Measurements from ENCODE around the gene CNTD1. TPM values are rescaled to one million over a fixed set of nuclear protein-coding genes. Genes with fewer than 3 reads are reported as not detected.

CNTD1 gene, protein sequence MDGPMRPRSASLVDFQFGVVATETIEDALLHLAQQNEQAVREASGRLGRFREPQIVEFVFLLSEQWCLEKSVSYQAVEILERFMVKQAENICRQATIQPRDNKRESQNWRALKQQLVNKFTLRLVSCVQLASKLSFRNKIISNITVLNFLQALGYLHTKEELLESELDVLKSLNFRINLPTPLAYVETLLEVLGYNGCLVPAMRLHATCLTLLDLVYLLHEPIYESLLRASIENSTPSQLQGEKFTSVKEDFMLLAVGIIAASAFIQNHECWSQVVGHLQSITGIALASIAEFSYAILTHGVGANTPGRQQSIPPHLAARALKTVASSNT
- under 1 TPM in 2 of 4 donors, not detected in 2; 0.20 to 0.53 TPM for total RNA-seq
- polyA plus RNA-seq, result 0.59 TPM
- long read RNA-seq, donor 1, result 0 reads
- long read RNA-seq, donor 2, result 0 reads
- long read RNA-seq, donor 3, partial matches to known transcripts, result 0 of 3 reads
- long read RNA-seq, donor 3, other reads (novel, unspliced or antisense), result 3 of 3 reads
- long read RNA-seq, donor 4, result 0 reads

DNA sequence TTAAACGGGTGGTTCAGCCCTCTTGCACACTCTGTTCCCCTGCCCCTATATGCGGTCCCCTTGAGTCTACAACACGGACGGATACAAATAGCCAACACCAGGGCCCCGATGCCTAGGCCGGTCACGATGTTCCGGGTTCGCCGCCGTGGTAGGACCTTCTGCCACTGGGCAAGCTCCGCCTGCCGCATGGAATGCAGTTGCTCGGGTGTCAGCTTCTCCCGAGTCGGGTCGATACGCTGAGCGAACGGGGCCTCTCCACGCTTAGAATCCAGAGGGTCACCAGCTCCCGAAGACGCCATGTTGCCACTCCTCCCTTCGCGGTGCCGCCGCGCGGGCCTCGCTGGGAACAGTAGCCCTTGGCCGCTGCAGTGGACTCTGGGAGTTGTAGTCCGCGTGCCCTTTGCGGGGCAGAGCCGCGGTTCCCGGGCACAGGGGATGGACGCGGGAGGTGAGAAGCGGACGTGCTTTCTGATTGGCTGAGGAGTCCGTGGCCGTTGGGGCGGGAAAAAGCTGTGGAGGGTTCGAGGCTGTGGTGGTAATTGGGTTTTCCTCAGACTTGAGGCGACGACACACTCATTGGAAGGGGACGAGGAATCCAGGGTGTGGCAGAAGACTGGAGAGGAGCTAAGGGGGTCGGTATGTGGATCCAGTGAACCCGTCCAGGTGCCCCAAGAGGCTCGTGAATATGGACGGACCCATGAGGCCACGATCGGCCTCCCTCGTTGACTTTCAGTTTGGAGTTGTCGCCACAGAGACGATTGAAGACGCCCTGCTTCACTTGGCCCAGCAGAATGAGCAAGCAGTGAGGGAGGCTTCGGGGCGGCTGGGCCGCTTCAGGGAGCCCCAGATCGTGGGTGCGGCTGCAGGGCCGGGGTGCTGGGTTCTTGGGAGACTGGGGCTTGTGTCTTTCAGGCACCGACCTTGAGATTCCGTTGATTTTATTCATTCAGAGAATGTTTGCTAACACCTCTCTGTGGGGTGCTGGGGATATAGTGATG is at the start of gene CNTD1, which contains the start of gene COA3:
TSS of gene CNTD1 (plus strand) at position 479 of the 998 bp plus-strand sequence. CDS start at position 686, 207 bp downstream.
TSS of gene COA3 (minus strand) at position 322 of the 998 bp plus-strand sequence. CDS start at position 299, 23 bp downstream.
- WGBS, result 26% methylated on average over 66 of the region's 66 CpGs
- no peaks in the 10 kb centered on the region for H3K9me3 ChIP-seq (ENCODE audit: control insufficient read depth, low read length)

DNA sequence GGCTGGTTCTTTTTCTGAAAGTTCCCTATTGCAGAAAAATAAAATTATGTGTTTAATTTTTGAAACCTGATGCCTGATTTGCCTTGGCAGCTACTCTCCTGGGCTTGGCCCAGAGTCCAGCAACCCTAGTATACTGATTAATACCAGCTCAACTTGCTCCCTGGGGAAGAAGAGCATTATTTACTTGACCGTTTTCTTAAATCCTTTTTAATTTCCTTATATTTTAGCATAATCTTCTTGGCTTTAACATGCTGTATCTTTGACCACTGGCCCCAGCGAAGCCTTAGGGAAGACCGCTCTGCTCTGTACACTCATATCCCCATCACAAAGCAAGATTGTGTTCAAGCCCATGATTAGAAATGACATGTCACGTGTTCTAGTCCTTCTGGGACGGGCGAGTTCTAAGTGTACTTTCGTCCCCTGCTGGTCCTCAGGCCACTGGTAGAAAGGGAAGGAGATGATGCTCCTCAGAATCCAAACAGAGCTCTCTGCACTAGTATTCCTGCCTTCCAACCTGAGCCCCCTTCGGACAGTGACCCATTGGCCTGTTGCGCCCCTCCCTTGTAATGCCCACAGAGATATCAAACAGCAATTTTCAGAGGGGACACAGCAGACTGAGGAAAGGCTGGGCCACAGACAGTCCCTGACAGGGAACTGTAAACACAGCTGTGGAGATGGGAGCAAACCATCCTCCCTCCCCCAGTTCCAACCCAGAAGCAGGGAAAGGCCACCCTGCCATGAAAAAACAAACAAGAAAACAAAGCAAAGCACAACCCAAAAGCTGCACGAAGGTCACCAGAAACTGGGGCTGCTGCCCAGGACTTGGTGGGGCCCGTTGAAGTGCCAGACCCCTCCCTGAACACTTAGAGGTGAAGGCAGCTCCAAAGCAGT is 49.5 kb upstream of the CNTD1 start:
- no peaks in the 10 kb centered on the region for H3K27me3 ChIP-seq (ENCODE audit: control insufficient read depth, insufficient read depth)
- 48% methylated on average over 11 of the region's 11 CpGs for WGBS
- DNase-seq (peak; percentile 17 to 85 (median 62)), ATAC-seq (peak in 1 of 2 donors; percentile 53)
- intact Hi-C loops (cut with DNase I), result no loop called here
- H3K4me3 ChIP-seq (ENCODE audit: low read length), result no peak overlapping the region
- peak overlapping the region; percentile 65 for H3K27ac ChIP-seq (ENCODE audit: low read length)
- H3K4me1 ChIP-seq (ENCODE audit: control insufficient read depth, insufficient read depth, low read length), result peaks cover 7% of the 10 kb centered on the region
- no peaks in the 10 kb centered on the region for H3K9me3 ChIP-seq (ENCODE audit: control insufficient read depth, low read length)

More for the DNA sequence above, at the start of gene CNTD1, which contains the start of gene COA3:
- peak; percentile 89 to 96 (median 95) for DNase-seq
- Histone ChIP-seq H3K27ac (ENCODE audit: low read length) (peak within 1 kb of the TSS; percentile 54), H3K4me1 (ENCODE audit: control insufficient read depth, insufficient read depth, low read length) (peaks cover 5% of the 10 kb centered on the region), H3K27me3 (ENCODE audit: control insufficient read depth, insufficient read depth) (no peaks in the 10 kb centered on the region), H3K4me3 (ENCODE audit: low read length) (peak within 1 kb of the TSS; percentile 48)
- intact Hi-C loops (cut with DNase I), result no loop called here
- peak; percentile 97 to 98 for ATAC-seq

DNA sequence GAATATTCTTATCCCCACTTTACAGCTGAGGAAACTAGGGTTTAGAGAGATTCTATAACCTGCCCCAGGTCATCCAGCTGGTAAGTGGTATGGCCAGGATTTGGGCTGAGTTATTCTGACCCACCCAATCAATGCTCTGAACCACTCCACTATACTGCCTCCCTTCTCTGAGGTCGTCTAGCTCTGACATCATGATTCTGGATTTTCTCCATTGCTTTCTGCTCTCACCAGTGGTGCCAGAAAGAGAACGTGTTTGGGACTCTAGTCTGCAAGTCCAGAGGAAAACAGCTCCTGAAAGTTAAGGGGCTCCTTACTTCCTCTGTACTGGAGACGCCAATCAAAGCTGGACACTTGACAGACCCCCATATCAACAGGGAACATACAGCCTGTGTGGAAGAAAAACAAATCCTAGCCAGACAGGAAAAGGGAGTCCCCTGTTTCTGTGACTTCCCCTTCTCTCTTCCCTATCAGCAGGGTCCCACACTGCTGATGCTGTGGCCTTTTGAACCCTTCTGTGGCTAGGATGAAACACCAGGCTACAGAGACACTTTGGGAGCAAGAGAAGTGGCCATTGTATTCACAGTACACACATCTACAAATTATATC is 47.8 kb upstream of the CNTD1 start:
- ATAC-seq, result peak; percentile 64 to 85
- intact Hi-C loops (cut with DNase I), result no loop called here
- WGBS, result 20% methylated on average over 3 of the region's 3 CpGs

DNA sequence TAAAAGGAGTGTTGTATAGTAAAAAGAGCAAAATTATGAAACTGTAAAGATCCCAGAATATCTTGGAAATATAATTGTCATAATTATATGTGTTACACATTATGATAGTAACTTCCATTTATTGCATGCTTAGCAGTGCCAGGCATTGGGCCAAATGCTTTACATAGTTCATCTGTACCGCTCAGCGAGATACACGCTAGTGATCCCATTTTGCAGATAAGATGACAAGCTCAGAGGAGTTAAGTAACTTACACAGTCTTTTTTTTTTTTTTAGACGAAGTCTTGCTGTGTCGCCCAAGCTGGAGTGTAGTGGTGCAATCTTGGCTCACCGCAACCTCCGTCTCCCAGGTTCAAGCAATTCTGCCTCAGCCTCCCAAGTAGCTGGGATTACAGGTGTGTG is 47.0 kb upstream of the CNTD1 start:
- Histone ChIP-seq H3K4me3 (ENCODE audit: low read length) (no peak overlapping the region), H3K9me3 (ENCODE audit: control insufficient read depth, low read length) (no peaks in the 10 kb centered on the region), H3K27me3 (ENCODE audit: control insufficient read depth, insufficient read depth) (no peaks in the 10 kb centered on the region), H3K27ac (ENCODE audit: low read length) (no peak overlapping the region), H3K4me1 (ENCODE audit: control insufficient read depth, insufficient read depth, low read length) (peaks cover 7% of the 10 kb centered on the region)
- 44% methylated on average over 7 of the region's 7 CpGs for WGBS
- intact Hi-C loops (cut with DNase I), result no loop called here
- ATAC-seq, result no peak
- DNase-seq, result no peak

More for the DNA sequence above, 47.8 kb upstream of the CNTD1 start:
- Histone ChIP-seq H3K27ac (ENCODE audit: low read length) (peak overlapping the region; percentile 98), H3K27me3 (ENCODE audit: control insufficient read depth, insufficient read depth) (no peaks in the 10 kb centered on the region), H3K4me3 (ENCODE audit: low read length) (no peak overlapping the region), H3K4me1 (ENCODE audit: control insufficient read depth, insufficient read depth, low read length) (peaks cover 7% of the 10 kb centered on the region), H3K9me3 (ENCODE audit: control insufficient read depth, low read length) (no peaks in the 10 kb centered on the region)
- no peak for DNase-seq

DNA sequence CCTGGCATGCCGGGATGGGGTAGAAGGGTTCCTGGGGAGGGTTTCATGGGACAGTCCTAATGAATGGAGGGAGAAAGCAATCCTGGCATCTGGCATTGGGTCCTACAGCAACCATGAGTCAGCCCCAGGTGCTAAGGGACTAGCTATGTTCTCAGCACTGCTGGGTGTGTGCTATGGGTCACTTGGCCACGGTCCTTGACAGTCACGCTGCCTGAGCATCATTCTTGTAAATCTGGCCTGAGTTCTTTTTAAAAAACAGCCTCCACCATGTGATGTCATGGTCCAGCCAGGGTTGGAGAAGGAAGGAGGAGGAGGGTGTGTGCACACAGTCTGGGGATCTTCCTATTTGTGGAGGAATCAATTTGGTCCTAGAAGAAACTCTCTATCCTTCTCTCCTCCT is 43.9 kb upstream of the CNTD1 start:
- intact Hi-C loops (cut with DNase I), result no loop called here
- Histone ChIP-seq H3K4me3 (ENCODE audit: low read length) (no peak overlapping the region), H3K27ac (ENCODE audit: low read length) (no peak overlapping the region), H3K4me1 (ENCODE audit: control insufficient read depth, insufficient read depth, low read length) (peaks cover 5% of the 10 kb centered on the region), H3K27me3 (ENCODE audit: control insufficient read depth, insufficient read depth) (no peaks in the 10 kb centered on the region), H3K9me3 (ENCODE audit: control insufficient read depth, low read length) (no peaks in the 10 kb centered on the region)
- DNase-seq, result peak; percentile 80 to 87 (median 82)
- ATAC-seq, result peak; percentile 73 to 80
- 48% methylated on average over 3 of the region's 3 CpGs for WGBS

DNA sequence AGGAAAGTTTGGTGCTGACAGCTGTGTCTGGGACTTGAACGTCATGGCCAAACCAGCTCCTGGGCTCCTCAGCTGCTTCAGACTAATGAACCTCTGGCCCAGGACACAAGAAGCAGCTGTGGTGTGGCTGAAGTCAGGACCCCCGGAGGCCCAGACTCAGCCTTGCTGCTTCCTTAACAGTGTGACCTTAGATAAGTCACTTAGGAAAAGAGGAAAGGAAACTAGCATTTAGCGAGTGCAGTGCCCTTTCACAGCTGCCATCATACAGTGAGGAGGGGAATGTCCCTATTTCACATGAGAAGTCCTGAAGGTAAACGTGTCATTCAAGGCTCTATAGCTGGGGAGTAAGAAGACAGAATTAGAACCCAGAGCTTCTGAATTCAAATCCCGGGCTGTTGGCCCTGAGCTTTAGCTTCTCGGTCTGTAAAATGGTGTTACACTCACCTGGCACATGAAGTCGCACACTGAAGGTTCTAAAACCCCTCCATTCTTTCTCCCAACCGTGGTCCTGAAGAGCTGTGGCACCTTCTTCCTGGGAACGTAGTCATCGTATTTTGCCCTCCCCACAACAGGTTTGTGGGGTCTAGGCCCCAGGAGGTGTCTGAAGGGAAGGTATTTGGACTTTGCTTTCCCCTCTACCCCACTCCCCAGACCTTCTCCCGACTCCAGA is 38.5 kb upstream of the CNTD1 start:
- H3K4me1 ChIP-seq (ENCODE audit: control insufficient read depth, insufficient read depth, low read length), result peaks cover 2% of the 10 kb centered on the region
- intact Hi-C loops (cut with DNase I), result loop anchor here (5.0 to 10.0 kb wide), 3 partner anchors 38 to 175 kb away; no protein-coding TSS in a partner anchor
- H3K27me3 ChIP-seq (ENCODE audit: control insufficient read depth, insufficient read depth), result no peaks in the 10 kb centered on the region
- 39% methylated on average over 11 of the region's 11 CpGs for WGBS
- no peaks in the 10 kb centered on the region for H3K9me3 ChIP-seq (ENCODE audit: control insufficient read depth, low read length)
- H3K27ac ChIP-seq (ENCODE audit: low read length), result peak overlapping the region; percentile 32
- DNase-seq, result no peak
- H3K4me3 ChIP-seq (ENCODE audit: low read length), result peak overlapping the region; percentile 58
- no peak for ATAC-seq

DNA sequence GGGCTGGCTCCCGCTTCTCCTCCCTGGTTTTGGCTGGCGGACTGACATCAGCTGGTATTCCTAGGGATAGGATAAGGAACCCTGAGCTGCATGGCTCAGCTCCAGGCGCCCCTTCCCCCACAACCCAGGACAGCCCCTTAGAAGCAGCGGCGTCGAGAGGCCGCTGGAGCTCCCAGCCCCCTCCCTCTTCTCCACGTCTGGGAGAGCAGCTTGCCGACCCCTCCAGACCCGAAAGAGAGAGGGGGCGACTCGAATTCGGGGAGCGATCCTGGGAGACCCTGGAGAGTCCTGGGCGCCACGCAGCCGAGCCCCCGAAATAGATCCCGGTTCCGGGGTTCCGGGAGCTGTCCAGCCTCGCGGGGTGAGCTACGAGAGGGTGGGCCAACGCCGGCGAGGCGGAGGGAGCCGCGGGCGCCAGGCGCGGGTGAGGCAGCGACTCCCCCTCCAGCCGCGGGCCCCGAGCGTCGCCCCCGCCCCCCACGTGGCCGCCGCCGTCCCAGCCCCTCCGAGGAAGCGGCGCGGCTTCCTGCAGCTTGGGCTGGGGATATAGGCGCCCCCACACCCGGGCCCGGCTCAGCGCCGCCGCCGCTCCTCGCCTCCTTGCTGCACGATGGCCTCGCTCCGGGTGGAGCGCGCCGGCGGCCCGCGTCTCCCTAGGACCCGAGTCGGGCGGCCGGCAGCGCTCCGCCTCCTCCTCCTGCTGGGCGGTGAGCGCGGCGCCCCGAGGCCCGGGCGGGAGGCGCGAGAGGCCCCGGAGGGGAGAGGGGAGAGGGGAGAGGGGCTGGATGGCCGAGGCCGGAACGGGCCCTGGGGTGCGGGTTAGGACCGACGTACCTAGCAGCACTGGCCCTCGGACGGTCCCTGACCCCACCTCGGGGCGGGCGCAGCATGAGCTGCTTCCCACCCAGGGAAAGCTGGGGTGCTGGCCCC is 37.7 kb upstream of the CNTD1 start, which contains the start of gene RAMP2:
TSS of gene RAMP2 (plus strand) at position 576 of the 930 bp plus-strand sequence. CDS start at position 611, 35 bp downstream.
- Histone ChIP-seq H3K27ac (ENCODE audit: low read length) (peak within 1 kb of the TSS; percentile 31), H3K4me3 (ENCODE audit: low read length) (peak within 1 kb of the TSS; percentile 58), H3K4me1 (ENCODE audit: control insufficient read depth, insufficient read depth, low read length) (peaks cover 2% of the 10 kb centered on the region), H3K27me3 (ENCODE audit: control insufficient read depth, insufficient read depth) (no peaks in the 10 kb centered on the region), H3K9me3 (ENCODE audit: control insufficient read depth, low read length) (no peaks in the 10 kb centered on the region)
- intact Hi-C loops (cut with DNase I), result loop anchor here (5.0 to 10.0 kb wide), 3 partner anchors 39 to 176 kb away; no protein-coding TSS in a partner anchor
- ATAC-seq (peak; percentile 62 to 69), DNase-seq (peak; percentile 50 to 83 (median 82))
- 2% methylated on average over 86 of the region's 92 CpGs for WGBS

DNA sequence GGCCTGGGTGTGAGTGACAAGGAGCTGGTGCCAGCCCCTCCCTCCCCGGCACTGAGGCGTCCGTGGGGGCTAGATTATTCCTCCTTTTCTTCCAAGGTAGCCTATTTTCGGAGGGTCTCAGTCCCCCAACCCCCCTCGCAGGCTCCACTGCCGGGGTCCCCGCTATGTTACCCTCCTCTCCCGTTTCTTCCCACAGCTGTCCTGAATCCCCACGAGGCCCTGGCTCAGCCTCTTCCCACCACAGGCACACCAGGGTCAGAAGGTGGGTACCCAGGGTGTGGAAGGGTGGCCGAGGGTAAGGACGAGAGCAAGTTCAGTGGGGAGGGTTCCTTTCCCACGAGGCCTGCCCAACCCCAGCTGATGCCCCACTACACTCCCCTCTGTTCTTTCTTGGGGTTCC is 37.0 kb upstream of the CNTD1 start:
- 33% methylated on average over 12 of the region's 12 CpGs for WGBS
- no peak for DNase-seq
- H3K27ac ChIP-seq (ENCODE audit: low read length), result peak overlapping the region; percentile 31
- no peaks in the 10 kb centered on the region for H3K9me3 ChIP-seq (ENCODE audit: control insufficient read depth, low read length)
- intact Hi-C loops (cut with DNase I), result loop anchor here (5.0 to 10.0 kb wide), 3 partner anchors 39 to 177 kb away; no protein-coding TSS in a partner anchor
- H3K4me3 ChIP-seq (ENCODE audit: low read length), result peak overlapping the region; percentile 58
- H3K27me3 ChIP-seq (ENCODE audit: control insufficient read depth, insufficient read depth), result no peaks in the 10 kb centered on the region
- peaks cover 2% of the 10 kb centered on the region for H3K4me1 ChIP-seq (ENCODE audit: control insufficient read depth, insufficient read depth, low read length)
- ATAC-seq, result no peak
